Fibroblast of skin of left quadriceps (primary cell): ENCODE data around the gene RAD17.
"Not testable (repeated sequence)": the region's sequence is repeated elsewhere in the genome, so short reads cannot be mapped to it uniquely, and the experiment has no call there.

Experiments
- DNase-seq, 2 experiments: peaks; one replicate each; pipeline ENCODE4 v3.0.0-alpha.2; 2013; ENCODE audit warnings: low read depth in 2 of 2

The RAD17 gene

GRCh38 chr5:69455428-69455988, 85.9 kb downstream of the RAD17 start:
- DNase-seq, result not testable (repeated sequence)

GRCh38 chr5:69462170-69462569, 92.6 kb downstream of the RAD17 start:
- no peak for DNase-seq
